ENCODE data around the gene PHC1.

PHC1 gene

DNA sequence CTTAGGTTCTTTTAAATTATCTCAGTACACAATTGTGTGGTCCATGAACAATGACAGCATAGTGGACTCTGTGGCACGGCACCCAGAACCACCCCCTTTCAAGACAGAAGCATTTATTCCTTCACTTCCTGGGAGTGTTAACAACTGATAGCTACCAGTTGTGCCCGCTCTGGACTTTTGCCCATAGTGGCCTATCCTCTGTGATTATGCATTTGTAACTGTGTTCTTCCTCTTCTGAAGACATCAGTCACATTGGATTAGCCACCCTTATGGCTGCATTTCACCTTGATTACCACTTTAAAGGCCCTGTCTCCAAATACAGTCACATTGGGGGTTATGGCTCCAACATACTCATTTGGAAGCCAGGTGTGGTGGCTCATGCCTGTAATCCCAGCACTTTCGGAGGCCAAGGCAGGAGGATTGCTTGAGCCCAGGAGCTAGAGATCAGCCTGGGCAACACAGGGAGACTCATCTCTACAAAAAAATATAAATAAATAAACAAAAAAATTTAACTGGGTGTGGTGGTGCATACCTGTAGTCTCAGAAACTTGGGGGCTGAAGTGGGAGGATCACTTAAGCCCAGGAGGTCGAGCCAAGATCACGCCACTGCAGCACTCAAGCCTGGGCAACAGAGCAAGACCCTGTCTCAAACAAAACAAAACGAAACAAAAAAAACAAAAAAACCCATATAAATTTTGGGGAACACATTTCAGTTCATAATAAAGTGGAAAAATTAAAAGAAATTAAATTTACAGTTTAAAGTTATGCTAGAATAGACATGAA, 27.6 kb upstream of the PHC1 start:
- no peak for DNase-seq (ENCODE audit: low read depth)
- no peak overlapping the region for H3K4me3 ChIP-seq (ENCODE audit: low read depth, low read length)
- TF ChIP-seq, protein P1, sequence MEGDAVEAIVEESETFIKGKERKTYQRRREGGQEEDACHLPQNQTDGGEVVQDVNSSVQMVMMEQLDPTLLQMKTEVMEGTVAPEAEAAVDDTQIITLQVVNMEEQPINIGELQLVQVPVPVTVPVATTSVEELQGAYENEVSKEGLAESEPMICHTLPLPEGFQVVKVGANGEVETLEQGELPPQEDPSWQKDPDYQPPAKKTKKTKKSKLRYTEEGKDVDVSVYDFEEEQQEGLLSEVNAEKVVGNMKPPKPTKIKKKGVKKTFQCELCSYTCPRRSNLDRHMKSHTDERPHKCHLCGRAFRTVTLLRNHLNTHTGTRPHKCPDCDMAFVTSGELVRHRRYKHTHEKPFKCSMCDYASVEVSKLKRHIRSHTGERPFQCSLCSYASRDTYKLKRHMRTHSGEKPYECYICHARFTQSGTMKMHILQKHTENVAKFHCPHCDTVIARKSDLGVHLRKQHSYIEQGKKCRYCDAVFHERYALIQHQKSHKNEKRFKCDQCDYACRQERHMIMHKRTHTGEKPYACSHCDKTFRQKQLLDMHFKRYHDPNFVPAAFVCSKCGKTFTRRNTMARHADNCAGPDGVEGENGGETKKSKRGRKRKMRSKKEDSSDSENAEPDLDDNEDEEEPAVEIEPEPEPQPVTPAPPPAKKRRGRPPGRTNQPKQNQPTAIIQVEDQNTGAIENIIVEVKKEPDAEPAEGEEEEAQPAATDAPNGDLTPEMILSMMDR (IDR thresholded peaks at IDR 0.05; ENCODE audit: control insufficient read depth, extremely low read depth, insufficient read depth): no peak

DNA sequence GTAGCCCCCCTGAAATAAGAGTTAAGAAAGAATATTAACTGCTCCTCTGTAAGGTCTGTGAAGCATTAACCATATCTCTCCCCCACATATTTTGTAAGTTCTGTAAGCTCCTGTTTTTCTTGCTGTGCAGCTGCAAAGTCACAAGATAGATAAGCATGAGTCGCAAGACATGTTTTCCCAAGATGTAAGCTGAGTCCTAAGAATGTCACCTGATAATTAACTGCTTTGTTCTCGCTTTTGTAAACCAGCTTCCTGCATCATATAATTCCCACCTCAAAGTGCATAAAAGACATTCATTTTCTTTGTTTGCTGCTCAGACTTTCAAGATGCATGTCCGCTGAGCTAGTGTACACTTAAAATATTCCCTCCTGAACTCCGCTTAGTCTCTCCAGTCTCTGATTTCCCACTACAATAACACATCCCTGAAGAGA, 27.0 kb upstream of the PHC1 start:
- no peak for DNase-seq (ENCODE audit: low read depth)

DNA sequence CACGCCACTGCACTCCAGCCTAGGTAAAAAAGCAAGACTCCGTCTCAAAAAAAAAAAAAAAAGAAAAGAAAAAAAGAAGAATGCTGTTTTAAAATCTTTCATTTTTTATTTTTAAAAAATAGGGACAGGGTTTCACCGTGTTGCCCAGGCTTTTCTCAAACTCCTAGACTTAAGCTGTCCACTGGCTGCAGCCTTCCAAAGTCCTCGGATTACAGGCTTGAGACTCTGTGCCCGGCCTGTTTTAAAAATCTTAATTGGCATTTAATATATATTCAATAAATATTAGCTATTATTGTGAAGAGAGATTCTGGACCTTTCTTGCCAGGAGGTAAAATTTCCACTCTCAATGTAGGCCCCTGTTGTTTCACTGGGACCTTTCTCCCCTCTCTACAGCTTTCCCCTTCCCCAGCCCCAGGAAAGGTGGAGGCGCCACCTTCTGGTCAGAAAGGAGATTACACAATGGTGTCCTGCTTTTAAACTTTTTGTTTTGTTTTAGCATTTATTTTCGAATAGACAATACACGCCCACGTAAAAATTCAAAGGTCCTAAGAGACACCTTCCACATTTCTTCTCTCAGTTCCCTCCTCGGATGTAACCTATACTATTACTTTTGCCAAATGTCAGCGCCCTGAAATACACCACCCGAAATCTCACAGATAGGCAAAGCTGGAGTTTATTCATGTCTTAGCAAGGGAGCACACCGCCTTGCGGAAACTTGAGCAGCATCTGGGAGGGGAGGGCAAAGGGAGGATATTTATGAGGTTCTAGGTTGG, 23.8 kb upstream of the PHC1 start:
- TF ChIP-seq, protein P1 (IDR thresholded peaks at IDR 0.05; ENCODE audit: control insufficient read depth, extremely low read depth, insufficient read depth): peak; percentile 85
- peak overlapping the region; percentile 50 for H3K4me3 ChIP-seq (ENCODE audit: low read depth, low read length)
- no peak for DNase-seq (ENCODE audit: low read depth)

More for the DNA sequence above, 27.0 kb upstream of the PHC1 start:
- TF ChIP-seq, protein P1 (IDR thresholded peaks at IDR 0.05; ENCODE audit: control insufficient read depth, extremely low read depth, insufficient read depth): no peak
- no peak overlapping the region for H3K4me3 ChIP-seq (ENCODE audit: low read depth, low read length)

DNA sequence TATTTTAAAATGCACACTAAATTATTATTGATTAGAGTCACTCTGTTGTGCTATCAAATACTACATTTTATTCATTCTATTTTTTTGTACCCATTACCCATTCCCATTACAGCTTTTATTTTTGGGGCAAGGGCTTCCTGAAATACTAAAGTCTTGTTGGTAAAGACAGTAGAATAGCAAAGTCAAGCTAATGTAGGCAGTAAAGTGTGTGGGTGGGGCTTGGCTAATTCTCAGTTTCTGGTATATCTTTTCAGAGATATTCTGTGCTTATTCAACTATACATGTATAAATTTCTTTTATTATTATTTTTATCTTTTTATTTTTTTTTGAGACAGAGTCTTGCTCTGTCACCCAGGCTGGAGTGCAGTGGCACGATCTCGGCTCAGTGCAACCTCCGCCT, 22.3 kb upstream of the PHC1 start:
- no peak overlapping the region for H3K4me3 ChIP-seq (ENCODE audit: low read depth, low read length)
- TF ChIP-seq, protein P1 (IDR thresholded peaks at IDR 0.05; ENCODE audit: control insufficient read depth, extremely low read depth, insufficient read depth): no peak
- no peak for DNase-seq (ENCODE audit: low read depth)

DNA sequence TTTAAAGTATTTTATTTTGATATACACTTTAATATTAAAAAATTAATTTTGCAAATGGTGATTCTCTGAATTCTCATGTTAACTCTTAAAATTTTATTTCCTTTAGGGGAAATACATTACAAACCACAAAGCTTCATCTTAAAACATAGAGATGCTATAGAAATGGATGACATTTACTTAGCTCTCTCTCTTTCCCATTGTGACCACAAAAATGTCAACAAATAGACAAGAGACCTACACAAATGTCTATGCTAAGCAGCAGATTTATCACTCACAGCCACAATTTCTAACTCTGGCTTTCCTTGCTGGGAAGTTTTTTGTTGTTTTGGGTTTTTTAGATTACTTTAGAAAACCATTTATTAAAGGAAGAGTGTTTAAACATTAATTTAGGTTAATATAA, 19.9 kb upstream of the PHC1 start:
- TF ChIP-seq, protein P1 (IDR thresholded peaks at IDR 0.05; ENCODE audit: control insufficient read depth, extremely low read depth, insufficient read depth): no peak
- no peak overlapping the region for H3K4me3 ChIP-seq (ENCODE audit: low read depth, low read length)
- DNase-seq (ENCODE audit: low read depth): no peak

DNA sequence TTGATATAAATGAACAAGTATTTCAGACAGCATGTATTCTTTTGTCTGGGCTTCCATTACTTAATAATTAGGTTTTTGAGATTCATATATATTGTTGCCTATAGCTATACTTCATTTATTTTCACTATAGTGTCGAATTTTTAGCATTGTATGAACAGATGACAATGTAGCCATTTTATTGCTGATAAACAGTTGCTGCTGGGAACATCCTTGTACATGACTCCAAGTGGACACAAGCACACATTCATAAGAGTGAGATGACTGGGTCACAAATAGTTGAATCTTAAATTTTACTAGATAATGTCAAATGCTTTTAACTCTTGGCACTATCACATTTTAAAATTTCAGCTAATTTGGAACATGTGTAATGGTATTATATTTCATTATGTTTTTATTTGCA, 19.3 kb upstream of the PHC1 start:
- DNase-seq (ENCODE audit: low read depth): no peak
- TF ChIP-seq, protein P1 (IDR thresholded peaks at IDR 0.05; ENCODE audit: control insufficient read depth, extremely low read depth, insufficient read depth): no peak
- H3K4me3 ChIP-seq (ENCODE audit: low read depth, low read length): no peak overlapping the region

Data from LNCaP clone FGC (cell line).